Fibroblast of pulmonary artery (primary cell): ENCODE measurements around the gene DOCK3.
A peak's percentile ranks its signal among the peaks of the same experiment; 100 is the strongest.
"Not testable (repeated sequence)": the region's sequence is repeated elsewhere in the genome, so short reads cannot be mapped to it uniquely, and the experiment has no call there.

Source experiments
- DNase-seq: peaks from one replicate; pipeline ENCODE4 v3.0.0-alpha.2; 2010; ENCODE audit warnings: low read depth
- H3K4me3 ChIP-seq: replicated peaks from 2 replicates; pipeline ENCODE4 v1.5.1; 2011; ENCODE audit warnings: low read depth, mild to moderate bottlenecking, control low read depth, low read length, moderate library complexity
- TF ChIP-seq, protein P1 (sequence below): IDR thresholded peaks from 2 replicates; pipeline ENCODE4 v1.5.1; 2011; ENCODE audit warnings: mild to moderate bottlenecking, control low read depth, low read length, inconsistent platforms; ENCODE audit errors: missing control alignments

DOCK3 gene

DNA sequence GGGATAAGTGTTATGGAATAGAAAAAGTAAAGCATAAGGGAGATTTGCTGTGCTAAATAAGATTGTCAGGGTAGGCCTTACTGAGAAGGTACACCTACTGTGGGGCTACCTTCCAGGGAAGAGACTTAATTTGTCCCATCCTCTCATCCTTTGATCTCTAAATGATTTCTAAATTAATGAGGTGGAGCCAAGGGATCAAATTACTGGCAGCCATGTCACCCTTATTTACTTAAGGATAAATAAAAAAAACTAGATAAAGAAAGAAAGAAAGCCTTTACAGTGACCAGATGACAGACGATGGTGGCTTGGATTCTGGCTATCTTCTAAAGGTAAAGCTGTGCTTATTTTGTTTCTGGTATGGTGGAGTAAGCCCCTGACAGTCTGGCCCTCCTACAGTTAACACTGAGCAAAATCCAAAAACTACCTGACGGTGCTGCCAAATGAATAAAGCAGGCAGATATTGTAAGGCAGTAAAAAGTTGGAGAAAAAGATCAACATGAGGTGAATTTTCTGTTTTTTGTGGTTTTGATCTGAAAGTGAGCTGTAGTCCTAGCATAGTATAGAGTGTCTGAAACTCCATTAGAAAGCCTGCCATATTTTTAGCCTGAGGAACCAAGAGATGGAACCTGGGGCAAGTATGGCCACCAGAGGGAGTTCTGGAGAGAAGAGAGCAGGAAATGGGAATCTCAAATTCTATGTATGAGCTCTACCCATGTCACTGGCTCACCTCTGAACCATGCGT is 425.2 kb downstream of the DOCK3 start:
- no peak overlapping the region for H3K4me3 ChIP-seq
- DNase-seq: peak; percentile 66
- TF ChIP-seq, protein P1, sequence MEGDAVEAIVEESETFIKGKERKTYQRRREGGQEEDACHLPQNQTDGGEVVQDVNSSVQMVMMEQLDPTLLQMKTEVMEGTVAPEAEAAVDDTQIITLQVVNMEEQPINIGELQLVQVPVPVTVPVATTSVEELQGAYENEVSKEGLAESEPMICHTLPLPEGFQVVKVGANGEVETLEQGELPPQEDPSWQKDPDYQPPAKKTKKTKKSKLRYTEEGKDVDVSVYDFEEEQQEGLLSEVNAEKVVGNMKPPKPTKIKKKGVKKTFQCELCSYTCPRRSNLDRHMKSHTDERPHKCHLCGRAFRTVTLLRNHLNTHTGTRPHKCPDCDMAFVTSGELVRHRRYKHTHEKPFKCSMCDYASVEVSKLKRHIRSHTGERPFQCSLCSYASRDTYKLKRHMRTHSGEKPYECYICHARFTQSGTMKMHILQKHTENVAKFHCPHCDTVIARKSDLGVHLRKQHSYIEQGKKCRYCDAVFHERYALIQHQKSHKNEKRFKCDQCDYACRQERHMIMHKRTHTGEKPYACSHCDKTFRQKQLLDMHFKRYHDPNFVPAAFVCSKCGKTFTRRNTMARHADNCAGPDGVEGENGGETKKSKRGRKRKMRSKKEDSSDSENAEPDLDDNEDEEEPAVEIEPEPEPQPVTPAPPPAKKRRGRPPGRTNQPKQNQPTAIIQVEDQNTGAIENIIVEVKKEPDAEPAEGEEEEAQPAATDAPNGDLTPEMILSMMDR: peak; percentile 90

DNA sequence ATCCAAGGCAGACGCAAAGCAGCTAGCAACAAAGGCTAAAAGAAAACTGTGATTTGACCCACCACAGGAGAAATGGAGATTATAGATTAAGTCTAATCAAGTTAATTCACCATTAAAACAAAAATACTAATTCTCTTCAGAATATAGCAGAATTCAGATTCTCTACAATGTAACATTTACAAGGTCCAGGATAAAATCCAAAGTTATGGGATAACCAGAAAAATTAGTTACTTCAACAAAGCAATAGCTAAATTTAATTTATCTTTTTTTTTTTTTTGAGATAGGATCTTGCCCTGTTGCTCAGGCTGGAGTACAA is 425.8 kb downstream of the DOCK3 start:
- no peak overlapping the region for H3K4me3 ChIP-seq
- DNase-seq: no peak
- TF ChIP-seq, protein P1: no peak

DNA sequence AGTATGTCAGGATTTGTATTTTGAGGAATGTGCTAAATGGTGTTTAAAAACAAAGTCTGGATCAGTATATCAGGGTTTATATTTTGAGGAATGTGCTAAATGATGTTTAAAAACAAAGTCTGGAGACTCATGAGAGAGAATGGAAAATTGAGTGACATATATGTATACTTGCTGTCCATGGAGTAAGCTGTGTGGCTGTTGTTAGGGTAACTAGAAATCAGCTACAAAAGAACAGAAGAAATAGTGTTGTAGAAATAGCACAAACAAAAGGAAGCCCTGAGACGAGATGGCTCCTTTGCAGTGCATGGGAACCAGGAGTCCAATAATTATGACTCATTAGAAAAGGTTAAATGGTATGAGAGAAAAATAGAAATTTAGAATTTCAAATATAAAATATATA is 427.7 kb downstream of the DOCK3 start:
- TF ChIP-seq, protein P1: no peak
- no peak for DNase-seq
- H3K4me3 ChIP-seq: no peak overlapping the region

DNA sequence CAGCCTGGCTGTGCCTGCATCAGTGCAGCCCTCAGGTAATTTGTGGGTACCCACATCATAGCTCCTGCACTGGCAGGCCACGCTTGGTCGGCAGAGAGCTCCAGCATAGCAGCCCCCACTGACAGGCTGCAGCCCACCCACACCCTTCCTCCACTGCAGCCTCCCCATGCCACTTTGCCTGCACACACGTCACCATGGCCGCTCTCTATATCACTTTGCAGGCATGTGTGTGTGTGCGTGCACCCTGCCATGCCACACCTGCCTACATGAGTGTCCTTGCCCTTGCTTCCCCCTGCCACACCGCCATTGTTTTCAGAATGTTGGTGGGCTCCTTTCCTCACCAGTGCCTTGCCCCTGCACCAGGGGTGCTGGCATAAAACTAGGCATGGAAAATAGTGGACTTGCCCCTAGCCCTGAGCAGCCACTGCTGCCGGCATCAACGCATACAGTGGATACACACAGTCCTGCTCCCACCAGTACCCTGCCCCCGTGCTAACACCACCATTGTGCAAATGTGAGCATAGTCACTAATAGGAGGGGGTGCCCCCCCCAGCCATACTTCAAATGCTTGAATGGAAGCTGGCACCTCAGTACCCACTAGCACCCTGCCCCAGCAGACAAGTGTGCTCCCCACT is 431.6 kb downstream of the DOCK3 start:
- DNase-seq: no peak
- TF ChIP-seq, protein P1: no peak
- no peak overlapping the region for H3K4me3 ChIP-seq

DNA sequence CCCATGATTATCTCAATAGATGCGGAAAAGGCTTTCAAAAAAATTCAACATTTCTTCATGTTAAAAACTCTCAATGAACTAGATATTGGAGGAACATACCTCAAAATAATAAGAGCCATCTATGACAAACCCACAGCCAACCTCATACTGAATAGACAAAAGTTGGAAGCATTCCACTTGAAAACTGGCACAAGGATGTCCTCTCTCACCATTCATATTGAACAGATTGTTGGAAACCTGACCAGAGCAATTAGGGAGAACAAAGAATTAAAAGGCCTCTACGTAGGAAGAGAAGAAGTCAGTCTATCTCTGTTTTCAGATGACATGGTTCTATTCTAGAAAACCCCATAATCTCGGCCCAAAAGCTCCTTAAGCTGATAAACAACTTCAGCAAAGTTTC is 435.9 kb downstream of the DOCK3 start:
- TF ChIP-seq, protein P1: no peak
- DNase-seq: no peak
- no peak overlapping the region for H3K4me3 ChIP-seq

DNA sequence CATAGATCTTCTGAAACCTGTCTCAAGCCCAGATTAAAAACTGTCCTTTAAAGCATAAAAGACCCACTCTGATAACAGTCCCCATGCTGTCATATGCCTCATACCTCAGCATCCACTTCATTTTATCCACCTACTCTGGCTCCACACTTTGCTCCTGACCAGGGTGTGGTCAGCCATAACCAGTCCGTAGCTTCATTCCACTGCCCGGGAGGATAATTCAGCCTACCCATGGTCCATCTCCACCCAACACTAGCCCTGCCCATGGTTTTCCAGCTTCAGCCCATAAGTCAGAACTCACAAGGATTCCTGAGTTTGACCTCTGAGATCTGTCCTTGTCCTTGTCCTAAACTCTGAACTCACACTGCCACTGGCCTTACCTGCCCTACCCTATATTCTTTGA is 448.2 kb downstream of the DOCK3 start:
- DNase-seq: no peak
- TF ChIP-seq, protein P1: no peak

DNA sequence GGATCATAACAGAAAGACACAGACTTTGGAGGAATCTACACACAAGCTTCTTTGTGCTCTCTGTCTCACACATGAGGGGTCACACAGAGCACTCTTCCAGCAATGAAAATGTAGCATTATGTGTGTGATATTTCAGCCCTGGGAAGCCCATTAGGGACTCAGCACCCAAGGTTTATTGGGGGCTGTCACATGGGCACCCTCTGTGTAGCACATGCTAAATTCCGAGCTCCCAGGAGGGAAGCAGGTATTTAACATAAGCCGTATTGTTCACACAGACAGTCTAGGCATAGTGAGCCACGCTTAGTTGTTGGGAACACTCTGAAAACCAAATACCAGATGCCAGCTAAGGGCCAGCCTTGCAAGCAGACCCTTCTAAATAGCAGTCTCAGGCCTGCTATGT is 448.8 kb downstream of the DOCK3 start:
- H3K4me3 ChIP-seq: no peak overlapping the region
- TF ChIP-seq, protein P1: no peak
- no peak for DNase-seq

More for the DNA sequence above, 448.2 kb downstream of the DOCK3 start:
- no peak overlapping the region for H3K4me3 ChIP-seq

DNA sequence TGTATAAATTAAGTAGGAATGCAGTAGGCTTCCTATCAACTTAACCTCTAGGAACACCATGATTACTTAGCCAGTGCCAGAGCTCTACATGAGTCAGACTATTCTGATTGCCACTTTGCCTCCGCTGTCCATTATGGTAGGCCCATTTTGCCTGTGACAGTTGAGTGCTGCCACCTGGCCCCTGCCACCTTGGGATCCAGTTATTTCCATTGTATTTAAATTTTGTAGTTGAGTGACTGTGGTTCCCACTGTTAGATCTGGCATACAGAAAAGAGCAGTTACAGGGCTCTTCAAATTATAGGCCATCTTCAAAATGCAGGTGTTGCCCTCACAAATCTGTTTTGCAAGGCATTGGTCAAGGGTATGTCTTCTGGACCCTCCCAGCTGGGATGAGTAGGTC is 456.9 kb downstream of the DOCK3 start:
- not testable (repeated sequence) for H3K4me3 ChIP-seq

More for the DNA sequence above, 456.9 kb downstream of the DOCK3 start:
- DNase-seq: not testable (repeated sequence)
